ENCODE results near the gene PAPPA2.

DNA sequence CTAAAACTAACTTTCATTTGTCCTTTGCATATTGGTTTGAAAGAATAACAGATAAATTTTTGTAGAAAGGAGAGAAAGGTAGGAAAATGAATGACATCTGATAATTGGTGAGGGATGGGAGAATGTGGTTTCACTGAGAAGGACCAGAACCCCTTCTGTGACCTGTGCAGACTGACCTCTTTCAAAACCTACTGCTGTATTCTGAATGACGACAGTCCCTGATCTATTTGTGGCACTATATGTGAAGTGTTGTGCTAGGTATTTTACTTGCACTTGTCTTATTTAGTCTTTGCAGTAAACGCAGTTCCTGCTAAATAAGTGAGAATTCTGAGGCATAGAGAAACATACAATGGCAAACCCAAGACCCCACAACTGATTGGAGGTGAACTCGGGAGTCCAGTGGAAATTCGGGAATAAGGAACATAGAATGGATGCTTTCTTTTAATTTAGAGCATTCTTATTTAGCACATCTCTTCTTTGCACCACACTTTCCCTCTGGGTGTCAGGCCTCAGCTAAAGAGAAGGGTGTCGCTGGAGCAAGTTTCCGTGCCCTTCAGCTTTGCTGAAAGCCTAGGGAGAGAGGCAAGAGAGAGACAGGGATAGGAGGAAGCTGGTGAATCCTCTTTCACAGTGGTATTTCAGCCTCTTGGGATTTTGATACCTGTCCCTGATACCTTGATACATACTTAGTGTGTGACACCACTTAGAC is 230.2 kb downstream of the PAPPA2 start:
- TF ChIP-seq, protein P1, sequence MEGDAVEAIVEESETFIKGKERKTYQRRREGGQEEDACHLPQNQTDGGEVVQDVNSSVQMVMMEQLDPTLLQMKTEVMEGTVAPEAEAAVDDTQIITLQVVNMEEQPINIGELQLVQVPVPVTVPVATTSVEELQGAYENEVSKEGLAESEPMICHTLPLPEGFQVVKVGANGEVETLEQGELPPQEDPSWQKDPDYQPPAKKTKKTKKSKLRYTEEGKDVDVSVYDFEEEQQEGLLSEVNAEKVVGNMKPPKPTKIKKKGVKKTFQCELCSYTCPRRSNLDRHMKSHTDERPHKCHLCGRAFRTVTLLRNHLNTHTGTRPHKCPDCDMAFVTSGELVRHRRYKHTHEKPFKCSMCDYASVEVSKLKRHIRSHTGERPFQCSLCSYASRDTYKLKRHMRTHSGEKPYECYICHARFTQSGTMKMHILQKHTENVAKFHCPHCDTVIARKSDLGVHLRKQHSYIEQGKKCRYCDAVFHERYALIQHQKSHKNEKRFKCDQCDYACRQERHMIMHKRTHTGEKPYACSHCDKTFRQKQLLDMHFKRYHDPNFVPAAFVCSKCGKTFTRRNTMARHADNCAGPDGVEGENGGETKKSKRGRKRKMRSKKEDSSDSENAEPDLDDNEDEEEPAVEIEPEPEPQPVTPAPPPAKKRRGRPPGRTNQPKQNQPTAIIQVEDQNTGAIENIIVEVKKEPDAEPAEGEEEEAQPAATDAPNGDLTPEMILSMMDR (IDR thresholded peaks at IDR 0.05): no peak
- TF ChIP-seq POLR2A (IDR thresholded peaks at IDR 0.05): no peak
